Activated T-helper 1 cell treated with anti-CD3 and anti-CD28 coated beads, Interleukin-12 subunit alpha, Interleukin-12 subunit beta, Interleukin-2, Interleukin-4 antibody, amounts not matched to agents 30 ng/mL and 10 ng/mL and 1 ng/mL, durations not matched to agents 14 hours and 24 hours and 36 hours (primary cell): Measurements from ENCODE around the gene MVK. TPM values are rescaled to one million over a fixed set of nuclear protein-coding genes. Genes with fewer than 3 reads are reported as not detected.
"Not testable (repeated sequence)": the region's sequence is repeated elsewhere in the genome, so short reads cannot be mapped to it uniquely, and the experiment has no call there.

ENCODE experiments used
- DNase-seq: peaks from one replicate; pipeline ENCODE4 v3.0.0; 2021; ENCODE audit warnings: low spot score
- H3K27ac Mint-ChIP-seq: one replicate; pipeline ENCODE4 v1.8.0; 2021; ENCODE audit warnings: mild to moderate bottlenecking, mixed read lengths
- H3K27me3 Mint-ChIP-seq: one replicate; pipeline ENCODE4 v1.8.0; 2022; ENCODE audit warnings: mild to moderate bottlenecking, moderate library complexity, mixed read lengths; ENCODE audit not compliant: insufficient read depth
- H3K36me3 Mint-ChIP-seq: one replicate; pipeline ENCODE4 v1.8.0; 2021; ENCODE audit warnings: low read depth, mixed read lengths
- H3K4me1 Mint-ChIP-seq: one replicate; pipeline ENCODE4 v1.8.0; 2021; ENCODE audit warnings: low read depth, mixed read lengths
- H3K4me3 Mint-ChIP-seq: one replicate; pipeline ENCODE4 v1.8.0; 2021; ENCODE audit warnings: mild to moderate bottlenecking, moderate library complexity, mixed read lengths
- H3K9me3 Mint-ChIP-seq: one replicate; pipeline ENCODE4 v1.8.0; 2021; ENCODE audit warnings: mixed read lengths
- intact Hi-C: fragments of 100-400 bp; cut with micrococcal nuclease; formaldehyde crosslinking; loops from one replicate; pipeline ENCODE4 v1.15.1; 2024
- total RNA-seq: library from RNA; stranded (reverse); gene quantifications from 2 replicates; pipeline ENCODE4 v1.2.3, GENCODE V29; 2022

Gene MVK
- total RNA-seq, 1 donor from 2014 or later, result 14.2 TPM

DNA sequence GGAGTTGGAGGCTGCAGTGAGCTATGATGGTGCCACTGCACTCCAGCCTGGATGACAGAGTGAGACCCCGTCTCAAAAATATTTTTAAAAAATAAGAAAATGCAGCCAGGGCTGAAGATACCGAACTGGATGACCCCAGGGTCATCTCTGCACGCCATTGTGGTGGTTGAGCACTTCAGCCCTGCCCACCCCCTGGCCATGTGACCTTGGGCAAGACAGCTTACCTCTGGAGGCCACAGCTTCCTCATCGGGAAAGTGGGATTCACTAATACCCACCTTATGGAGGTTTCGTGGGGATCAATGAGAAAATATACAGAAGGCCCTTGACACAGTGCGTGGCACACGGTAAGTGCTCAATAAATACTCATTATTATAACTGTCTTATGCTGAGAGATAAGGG is 25.5 kb downstream of the MVK start:
- Mint-ChIP-seq H3K27me3 (peaks cover 7% of the 10 kb centered on the region), H3K4me1 (peaks cover 16% of the 10 kb centered on the region), H3K36me3 (peaks cover 5% of the 10 kb centered on the region), H3K4me3 (no peak overlapping the region), H3K27ac (no peak overlapping the region), H3K9me3 (no peaks in the 10 kb centered on the region)
- intact Hi-C loops, result loop anchor here (5.0 kb wide), 1 partner anchor 248 kb away; no protein-coding TSS in a partner anchor
- DNase-seq, result no peak

DNA sequence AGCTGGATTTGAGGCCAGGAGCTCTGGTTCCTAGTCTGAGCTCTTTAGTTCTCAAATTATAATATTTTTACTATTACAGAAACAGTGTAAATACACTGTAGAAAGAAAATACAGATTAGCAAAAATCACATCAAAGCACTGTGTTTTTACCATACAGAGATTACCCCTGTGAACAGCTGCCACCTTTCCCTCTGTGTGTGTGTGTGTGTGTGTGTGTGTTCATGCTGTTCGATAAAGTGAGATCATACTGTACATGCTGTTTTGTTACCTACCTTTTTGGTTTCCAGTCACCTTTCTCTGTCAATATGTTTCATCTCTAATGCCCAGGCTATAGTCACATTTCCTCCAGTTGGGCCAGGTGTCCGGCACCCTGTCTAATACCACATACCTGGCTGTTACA is 26.9 kb downstream of the MVK start:
- H3K27me3 Mint-ChIP-seq, result peaks cover 15% of the 10 kb centered on the region
- DNase-seq, result no peak
- intact Hi-C loops, result no loop called here
- H3K4me3 Mint-ChIP-seq, result no peak overlapping the region
- no peak overlapping the region for H3K27ac Mint-ChIP-seq
- peaks cover 5% of the 10 kb centered on the region for H3K4me1 Mint-ChIP-seq
- no peaks in the 10 kb centered on the region for H3K9me3 Mint-ChIP-seq
- H3K36me3 Mint-ChIP-seq, result peaks cover 5% of the 10 kb centered on the region

DNA sequence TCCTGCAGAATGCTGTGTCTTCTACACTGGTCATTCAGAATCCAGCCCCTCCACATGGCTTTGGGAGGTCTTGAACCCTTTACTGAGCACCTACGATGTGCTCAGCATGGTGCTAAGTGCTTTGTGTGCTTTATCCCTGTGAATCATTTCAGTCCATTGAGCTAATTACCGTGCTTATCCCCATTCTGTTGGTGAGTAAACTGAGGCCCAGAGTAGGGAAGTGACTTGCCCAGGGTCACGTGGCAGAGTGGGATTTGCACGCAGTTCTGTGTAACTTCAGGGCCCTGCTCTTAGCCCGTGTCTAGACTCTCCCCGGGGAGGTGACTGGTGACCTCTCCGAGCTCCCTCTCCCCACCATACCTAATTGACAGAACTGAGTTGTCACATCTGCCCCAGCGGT is 27.4 kb downstream of the MVK start:
- no peaks in the 10 kb centered on the region for H3K9me3 Mint-ChIP-seq
- H3K4me3 Mint-ChIP-seq, result no peak overlapping the region
- intact Hi-C loops, result no loop called here
- H3K27ac Mint-ChIP-seq, result no peak overlapping the region
- no peaks in the 10 kb centered on the region for H3K4me1 Mint-ChIP-seq
- H3K36me3 Mint-ChIP-seq, result peaks cover 5% of the 10 kb centered on the region
- H3K27me3 Mint-ChIP-seq, result peaks cover 15% of the 10 kb centered on the region
- no peak for DNase-seq

DNA sequence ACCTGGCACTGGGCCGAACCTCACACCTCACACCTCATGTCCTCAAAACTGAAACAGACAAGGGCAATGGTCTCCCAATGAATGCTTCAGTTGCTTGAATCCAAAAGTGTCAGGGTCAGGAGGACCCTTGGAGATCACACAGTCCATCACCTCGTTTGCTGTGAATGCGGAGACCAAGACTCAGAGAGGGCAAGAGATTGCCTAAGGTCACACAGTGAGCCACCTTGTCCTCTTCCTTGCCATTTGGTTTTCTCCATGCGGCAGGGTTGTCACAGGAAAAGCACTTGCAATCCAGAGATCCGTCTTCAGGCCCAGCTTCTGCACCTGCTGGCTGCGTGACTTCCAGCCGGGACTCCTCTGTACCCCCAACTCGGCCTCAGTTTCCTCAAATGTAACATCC is 28.0 kb downstream of the MVK start:
- Mint-ChIP-seq H3K9me3 (no peaks in the 10 kb centered on the region), H3K27me3 (peaks cover 15% of the 10 kb centered on the region), H3K27ac (no peak overlapping the region), H3K4me1 (no peaks in the 10 kb centered on the region), H3K4me3 (no peak overlapping the region), H3K36me3 (peaks cover 5% of the 10 kb centered on the region)
- DNase-seq, result no peak
- intact Hi-C loops, result no loop called here

DNA sequence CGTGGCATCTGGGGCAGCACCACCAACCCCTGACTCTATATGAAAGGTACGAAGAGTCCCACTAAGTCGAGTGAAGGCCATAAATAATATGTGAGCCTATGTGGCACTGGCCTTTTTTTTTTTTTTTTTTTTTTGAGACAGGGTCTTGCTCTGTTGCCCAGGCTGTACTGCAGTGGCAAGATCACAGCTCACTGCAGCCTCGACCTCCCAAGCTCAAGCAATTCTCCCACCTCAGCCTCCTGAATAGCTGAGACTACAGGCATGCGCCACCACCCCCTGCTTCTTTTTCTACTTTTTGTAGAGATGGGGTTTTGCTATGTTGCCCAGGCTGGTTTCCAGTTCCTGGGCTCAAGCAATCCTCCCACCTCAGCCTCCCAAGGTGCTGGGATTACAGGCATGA is 28.5 kb downstream of the MVK start:
- H3K4me1 Mint-ChIP-seq, intact Hi-C loops, H3K9me3 Mint-ChIP-seq, DNase-seq, H3K4me3 Mint-ChIP-seq, H3K36me3 Mint-ChIP-seq, H3K27ac Mint-ChIP-seq: not testable (repeated sequence)
- peaks cover 19% of the 10 kb centered on the region for H3K27me3 Mint-ChIP-seq

DNA sequence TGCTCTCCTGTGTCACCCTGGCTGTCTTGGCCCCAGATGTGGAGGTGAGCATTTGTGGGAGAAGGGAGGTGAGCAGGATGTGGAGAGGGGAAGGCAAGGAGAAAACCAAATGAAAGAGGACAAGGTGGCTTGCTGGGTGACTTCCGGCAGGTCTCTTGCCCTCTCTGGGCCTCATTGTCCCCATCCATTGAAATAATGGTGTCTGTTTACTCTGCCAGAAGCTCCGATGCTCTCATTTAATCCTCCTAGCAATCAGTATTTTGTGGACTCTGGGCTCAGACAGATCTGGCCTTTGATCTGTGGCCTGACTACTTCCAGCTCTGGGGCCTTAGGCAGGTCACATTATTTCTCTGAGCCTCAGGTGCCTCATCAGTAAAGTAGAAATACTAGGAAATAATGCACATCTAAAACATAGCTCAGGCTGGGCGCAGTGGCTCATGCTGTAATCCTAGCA is 30.6 kb downstream of the MVK start:
- DNase-seq, result no peak
- Mint-ChIP-seq H3K36me3 (no peaks in the 10 kb centered on the region), H3K9me3 (no peaks in the 10 kb centered on the region), H3K4me3 (no peak overlapping the region), H3K27ac (no peak overlapping the region), H3K27me3 (peaks cover 32% of the 10 kb centered on the region), H3K4me1 (no peaks in the 10 kb centered on the region)
- intact Hi-C loops, result no loop called here

DNA sequence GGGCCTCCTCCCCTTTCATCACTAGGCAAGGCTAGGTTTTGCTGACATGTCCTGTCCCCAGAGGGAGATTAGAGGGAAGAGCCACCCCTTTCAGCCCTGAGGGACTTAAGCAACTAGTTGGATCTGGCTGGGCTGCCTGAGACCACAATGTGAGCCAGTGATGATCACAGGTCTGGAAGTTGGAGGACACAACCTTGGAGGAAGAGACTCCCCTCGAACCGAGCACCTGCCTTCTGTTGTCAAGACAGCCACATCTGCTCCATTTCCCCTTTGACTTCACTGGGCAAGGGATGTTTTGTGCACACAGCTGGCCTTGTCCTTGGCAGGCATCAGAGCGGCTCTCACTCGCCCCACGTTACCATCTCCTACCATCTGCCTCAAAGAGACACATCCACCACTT is 31.4 kb downstream of the MVK start:
- H3K36me3 Mint-ChIP-seq, result no peaks in the 10 kb centered on the region
- H3K27me3 Mint-ChIP-seq, result peaks cover 40% of the 10 kb centered on the region
- no peaks in the 10 kb centered on the region for H3K9me3 Mint-ChIP-seq
- DNase-seq, result no peak
- intact Hi-C loops, result no loop called here
- no peaks in the 10 kb centered on the region for H3K4me1 Mint-ChIP-seq
- no peak overlapping the region for H3K4me3 Mint-ChIP-seq
- no peak overlapping the region for H3K27ac Mint-ChIP-seq

DNA sequence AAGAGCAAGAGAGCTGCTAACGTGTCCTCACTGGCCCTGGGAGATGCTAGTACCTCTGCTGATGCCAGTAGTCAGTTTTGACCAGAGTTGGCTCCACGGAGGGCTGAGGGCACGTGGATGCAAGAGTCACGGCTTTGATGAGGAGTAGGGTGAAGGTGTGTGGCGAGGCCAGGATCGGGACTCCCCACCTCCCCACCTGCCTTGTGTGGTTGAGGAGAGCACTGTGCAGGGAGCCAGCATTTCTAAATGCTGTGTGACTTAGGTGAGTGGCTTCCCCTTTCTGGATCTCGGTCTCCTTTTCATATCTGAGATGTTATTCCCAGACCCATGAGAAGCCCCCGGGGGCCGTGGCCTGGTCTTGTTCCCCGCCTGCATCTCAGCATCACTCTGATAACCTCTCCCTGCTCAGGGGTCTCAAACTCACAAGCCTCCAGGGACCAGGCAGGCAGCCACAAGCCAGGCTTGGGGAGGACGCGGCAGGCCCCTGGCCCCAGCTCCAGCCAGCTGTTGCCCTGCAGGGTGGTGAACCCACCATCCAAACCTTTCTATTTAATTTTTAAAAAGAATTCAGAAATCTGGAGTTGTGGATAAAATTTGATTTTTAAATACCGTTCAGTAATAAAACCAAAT is 32.1 kb downstream of the MVK start:
- intact Hi-C loops, result no loop called here
- Mint-ChIP-seq H3K36me3 (no peaks in the 10 kb centered on the region), H3K4me1 (no peaks in the 10 kb centered on the region), H3K27ac (no peak overlapping the region), H3K9me3 (no peaks in the 10 kb centered on the region), H3K4me3 (no peak overlapping the region), H3K27me3 (peaks cover 40% of the 10 kb centered on the region)
- no peak for DNase-seq

DNA sequence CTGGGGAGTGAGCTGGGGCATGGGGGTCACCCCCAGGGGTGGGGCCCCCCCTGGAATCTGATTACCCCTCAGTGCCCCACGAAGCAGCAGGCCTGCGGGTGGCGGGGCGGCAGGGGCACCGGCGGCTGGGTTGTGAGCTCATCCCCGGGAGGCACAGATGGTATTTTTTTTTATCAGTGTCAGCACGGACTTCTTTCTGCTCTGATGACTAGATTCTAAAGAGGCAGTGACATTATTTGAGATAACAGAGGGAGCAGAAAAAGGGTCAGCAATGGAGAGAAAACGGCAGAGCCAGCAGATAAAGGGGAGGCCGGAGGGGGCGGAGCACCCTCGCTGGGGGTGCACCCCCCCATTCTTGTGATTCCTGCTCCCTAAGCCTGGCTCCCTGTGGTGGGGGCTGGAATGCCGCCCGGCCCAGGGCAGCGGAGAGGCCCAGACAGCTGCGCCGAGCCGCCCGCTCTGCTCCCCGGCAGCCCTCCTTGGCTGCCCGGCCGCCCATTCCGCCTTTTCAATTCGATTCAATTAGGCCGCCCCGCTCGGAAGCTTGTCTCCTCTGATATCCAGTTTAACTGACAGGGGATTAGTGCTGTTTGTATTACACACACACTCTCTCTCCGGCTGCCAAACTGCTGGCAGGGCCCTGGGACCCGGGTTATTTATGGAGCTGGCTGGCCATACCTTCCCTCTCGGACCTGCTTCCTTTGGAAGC is 32.9 kb downstream of the MVK start:
- Mint-ChIP-seq H3K27ac (no peak overlapping the region), H3K9me3 (no peaks in the 10 kb centered on the region), H3K4me3 (no peak overlapping the region), H3K4me1 (no peaks in the 10 kb centered on the region), H3K36me3 (no peaks in the 10 kb centered on the region), H3K27me3 (peaks cover 40% of the 10 kb centered on the region)
- DNase-seq, result no peak
- intact Hi-C loops, result no loop called here

DNA sequence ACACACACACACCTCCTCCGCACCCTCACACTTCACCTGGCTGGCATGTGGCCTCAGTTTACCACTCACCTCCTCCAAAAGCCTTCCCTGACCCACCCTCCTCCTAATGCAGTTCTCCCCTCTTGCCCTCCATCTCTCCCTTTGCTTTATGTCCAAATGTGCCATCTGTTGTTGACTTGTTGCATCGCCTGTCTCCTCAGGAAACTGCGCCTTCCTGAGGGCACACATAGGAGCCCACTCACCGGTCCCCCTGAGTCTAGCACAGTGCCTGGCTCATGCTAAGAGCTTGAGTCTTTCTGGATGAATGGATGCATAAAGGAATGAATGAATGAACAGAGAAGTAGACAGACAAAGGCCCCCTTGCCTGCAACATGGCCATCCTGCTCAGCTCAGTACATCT is 34.0 kb downstream of the MVK start:
- H3K4me3 Mint-ChIP-seq, result no peak overlapping the region
- no peak for DNase-seq
- H3K36me3 Mint-ChIP-seq, result no peaks in the 10 kb centered on the region
- H3K9me3 Mint-ChIP-seq, result no peaks in the 10 kb centered on the region
- intact Hi-C loops, result no loop called here
- peaks cover 36% of the 10 kb centered on the region for H3K27me3 Mint-ChIP-seq
- H3K27ac Mint-ChIP-seq, result no peak overlapping the region
- no peaks in the 10 kb centered on the region for H3K4me1 Mint-ChIP-seq

DNA sequence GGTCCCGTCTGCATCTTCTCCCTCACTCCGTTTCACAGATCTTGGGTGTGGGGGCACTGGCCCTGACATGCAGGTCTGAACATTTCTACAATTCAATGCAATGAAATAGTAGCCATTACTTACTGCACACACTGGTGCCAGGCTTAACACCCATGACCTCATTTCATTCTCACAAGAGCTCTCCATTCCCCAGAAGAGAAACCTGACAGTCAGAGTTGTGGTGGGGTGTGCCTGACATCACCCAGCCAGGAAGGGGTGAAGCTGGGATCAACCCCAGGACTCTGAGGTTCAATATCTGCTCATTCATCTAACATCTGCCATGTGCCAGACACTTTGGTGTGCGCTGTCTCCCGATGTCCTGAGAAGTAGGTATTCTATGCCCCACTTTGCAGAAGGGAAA is 34.7 kb downstream of the MVK start:
- DNase-seq, result no peak
- Mint-ChIP-seq H3K4me3 (no peak overlapping the region), H3K27ac (no peak overlapping the region), H3K27me3 (peaks cover 35% of the 10 kb centered on the region), H3K36me3 (no peaks in the 10 kb centered on the region), H3K9me3 (no peaks in the 10 kb centered on the region), H3K4me1 (no peaks in the 10 kb centered on the region)
- intact Hi-C loops, result no loop called here

DNA sequence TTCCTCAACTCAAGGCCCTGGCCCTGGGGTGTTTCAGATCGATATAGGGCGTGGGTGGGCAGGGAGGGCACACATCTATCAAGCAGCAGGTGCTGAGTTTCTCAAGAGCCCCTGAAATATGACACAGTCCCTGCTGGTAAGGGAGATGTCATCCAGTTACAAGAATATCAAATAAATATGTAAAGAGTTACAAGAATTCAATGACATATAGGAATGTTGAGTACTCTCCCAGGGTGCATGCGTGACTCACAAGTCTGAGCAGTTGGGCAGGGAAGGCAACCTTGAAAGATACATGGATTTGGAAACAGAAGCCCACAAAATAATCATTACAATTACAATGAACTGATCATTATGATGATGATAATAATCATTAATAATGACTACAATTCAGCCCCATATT is 35.2 kb downstream of the MVK start:
- Mint-ChIP-seq H3K9me3 (no peaks in the 10 kb centered on the region), H3K4me1 (no peaks in the 10 kb centered on the region), H3K36me3 (no peaks in the 10 kb centered on the region), H3K27me3 (peaks cover 33% of the 10 kb centered on the region), H3K4me3 (no peak overlapping the region), H3K27ac (no peak overlapping the region)
- intact Hi-C loops, result no loop called here
- DNase-seq, result no peak

DNA sequence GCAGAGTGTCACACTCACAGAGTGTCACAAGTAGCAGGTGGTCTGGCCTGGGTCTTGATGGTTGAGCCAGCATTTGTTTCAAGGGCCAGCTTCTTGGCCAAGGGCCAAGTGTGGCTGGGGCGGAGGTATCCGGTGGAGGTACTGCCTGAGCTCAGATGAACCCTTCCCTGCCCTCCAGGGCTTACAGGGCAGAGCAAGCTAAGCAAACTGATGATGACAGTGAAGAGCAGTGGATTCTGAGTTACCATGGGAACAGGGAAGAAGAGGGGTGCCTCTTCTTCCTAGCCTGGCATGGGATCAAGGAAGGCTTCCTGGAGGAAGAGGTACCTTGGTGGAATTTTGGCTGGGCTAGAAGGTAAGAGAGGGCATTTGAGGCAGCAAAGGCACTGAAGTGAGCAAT is 35.7 kb downstream of the MVK start:
- Mint-ChIP-seq H3K36me3 (no peaks in the 10 kb centered on the region), H3K27ac (no peak overlapping the region), H3K4me3 (no peak overlapping the region), H3K9me3 (no peaks in the 10 kb centered on the region), H3K4me1 (no peaks in the 10 kb centered on the region), H3K27me3 (peaks cover 31% of the 10 kb centered on the region)
- no peak for DNase-seq
- intact Hi-C loops, result no loop called here
